ENCODE measurements around the gene GNPTG.

GNPTG gene

DNA sequence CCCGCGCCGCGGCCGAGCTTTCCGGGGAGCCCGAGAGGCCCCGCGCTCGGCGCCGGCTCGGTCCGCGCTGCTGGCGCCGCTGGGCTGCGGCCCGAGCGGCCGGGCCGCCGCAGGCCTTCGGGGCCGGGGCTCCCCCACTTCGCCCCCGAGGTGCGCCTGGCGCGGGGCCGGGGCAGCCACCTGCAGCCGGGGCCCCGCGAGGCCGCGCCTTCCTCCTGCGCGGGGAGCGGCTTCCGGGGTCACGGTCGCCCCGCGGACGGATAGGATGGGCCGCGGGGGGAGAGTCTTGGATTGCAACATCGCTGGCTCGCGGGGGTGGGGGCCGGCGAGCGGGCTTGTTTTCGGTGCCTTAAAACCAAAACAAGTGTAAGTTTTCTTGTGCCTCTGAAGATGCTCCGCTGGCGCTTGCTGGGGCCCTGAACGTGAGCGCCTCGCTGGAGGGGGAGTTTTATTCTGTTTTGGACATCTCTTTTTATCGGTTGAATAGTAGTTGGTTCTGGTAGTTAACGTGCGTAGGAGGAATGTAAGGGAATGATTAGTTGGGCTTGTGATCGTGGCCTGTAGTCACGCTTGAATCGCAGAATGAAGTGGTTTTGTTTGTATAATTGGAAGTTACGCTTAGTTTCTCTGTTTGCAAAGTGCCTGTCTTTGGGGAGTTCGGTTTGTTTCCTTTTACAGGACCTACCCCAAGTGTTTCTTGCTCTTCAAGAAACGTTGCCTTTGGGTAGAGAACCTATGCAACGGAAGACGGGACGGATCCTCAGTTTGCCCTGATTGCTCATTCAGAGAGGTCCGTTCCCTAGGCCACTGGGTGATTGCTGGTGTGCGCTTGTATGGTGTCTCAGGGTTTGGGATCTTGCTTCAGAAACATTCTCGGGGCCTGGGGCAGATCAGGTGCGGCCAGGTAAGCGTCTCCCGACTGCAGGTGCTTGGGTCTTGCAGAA is 41.6 kb upstream of the GNPTG start:
- no peak for DNase-seq (ENCODE audit: extremely low spot score)
- POLR2A ChIA-PET: no interaction called here
- no peak for TF ChIP-seq CTCF (IDR thresholded peaks at IDR 0.05; ENCODE audit: control extremely low read depth, extremely low read depth, low read depth, missing control alignments)
- CTCF ChIA-PET: interaction anchor here (1.0 kb wide), 1 partner anchor 9 kb away, joined by 3 read pairs; no protein-coding TSS in a partner anchor

DNA sequence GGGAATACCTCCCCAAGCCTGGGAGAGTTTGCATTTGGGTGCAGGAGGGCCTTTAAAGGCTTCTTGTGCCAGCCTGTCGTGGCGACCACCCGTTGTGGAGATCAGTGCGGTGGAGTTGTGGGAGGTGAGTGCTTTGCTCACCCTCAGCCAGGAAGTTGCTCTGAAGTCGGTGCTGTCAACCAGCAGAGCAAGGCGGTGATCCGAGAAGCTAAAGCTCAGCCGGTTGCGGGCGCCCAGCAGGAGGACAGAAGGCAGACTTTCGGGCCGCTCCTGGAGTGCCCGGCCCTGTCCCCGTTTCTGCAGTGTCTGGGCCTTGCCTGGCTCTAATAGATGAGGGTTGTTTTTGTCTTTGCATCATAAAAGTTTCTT is 40.9 kb upstream of the GNPTG start:
- DNase-seq (ENCODE audit: extremely low spot score): no peak
- POLR2A ChIA-PET: no interaction called here
- CTCF ChIA-PET: no interaction called here
- no peak for TF ChIP-seq CTCF (IDR thresholded peaks at IDR 0.05; ENCODE audit: control extremely low read depth, extremely low read depth, low read depth, missing control alignments)

DNA sequence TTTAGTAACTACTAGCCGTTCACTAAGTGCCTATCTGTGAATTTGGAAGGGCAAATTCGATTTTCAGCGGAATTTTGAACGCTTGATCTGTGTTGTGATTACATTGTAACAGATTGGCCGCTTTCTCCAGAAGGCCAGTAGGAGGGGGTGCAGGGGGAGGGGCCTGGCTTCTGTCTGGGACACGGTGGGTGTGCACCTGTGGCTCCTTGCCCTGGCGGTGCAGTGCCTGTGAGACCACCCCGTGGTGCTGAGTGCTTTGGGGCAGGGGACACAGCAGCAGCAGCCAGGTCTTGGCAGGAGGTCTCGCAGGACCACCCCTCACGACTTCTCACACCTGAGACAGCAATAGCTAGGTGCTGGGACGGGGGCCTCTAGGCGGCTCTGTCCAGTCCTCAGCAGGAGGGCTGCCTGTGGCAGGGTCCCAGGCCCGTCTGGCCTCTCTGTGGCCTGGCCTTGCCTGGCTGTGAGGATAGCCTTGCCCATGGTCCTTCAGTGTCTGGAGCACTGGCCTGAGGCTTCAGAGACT is 40.5 kb upstream of the GNPTG start:
- CTCF ChIA-PET: no interaction called here

DNA sequence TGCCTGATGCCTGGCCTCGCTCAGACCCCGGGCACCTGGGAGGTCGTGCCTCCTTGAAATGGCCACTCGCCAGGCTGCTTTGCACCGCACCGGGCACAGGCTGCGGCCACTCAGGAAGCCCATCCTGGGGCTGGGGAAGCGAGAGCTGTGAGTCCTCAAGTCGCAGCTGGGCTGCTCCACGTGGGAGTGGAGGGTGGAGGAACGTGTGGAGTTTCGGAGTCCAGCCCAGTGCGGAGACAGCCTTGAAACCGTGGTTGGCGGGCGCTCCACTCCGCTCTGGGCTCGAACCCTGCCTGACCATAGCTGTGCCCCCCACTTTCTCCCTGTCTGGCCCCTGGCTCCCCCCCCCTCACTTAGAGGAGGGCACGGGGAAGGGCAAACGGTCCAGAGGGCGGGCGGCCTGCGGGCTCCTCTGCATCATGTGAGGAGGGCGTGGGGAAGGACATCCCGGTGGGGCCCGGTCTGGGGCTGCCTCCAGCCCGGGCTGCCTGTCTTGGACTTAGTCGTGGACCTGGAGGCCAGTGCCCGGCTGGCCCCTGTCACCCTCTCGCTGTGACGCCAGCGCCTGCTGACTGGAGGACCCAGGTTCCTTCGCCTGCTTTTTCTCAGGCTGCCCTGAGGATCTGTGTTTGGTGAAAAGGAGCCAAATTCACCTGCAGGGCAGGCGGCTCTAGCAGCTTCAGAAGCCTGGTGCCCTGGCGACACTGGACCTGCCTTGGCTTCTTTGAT is 39.8 kb upstream of the GNPTG start:
- ChIA-PET POLR2A (interaction anchor here (0.5 kb wide), 1 partner anchor 60 kb away, joined by 3 read pairs; no protein-coding TSS in a partner anchor), CTCF (interaction anchor here (0.7 to 2.0 kb wide), 3 partner anchors 19 to 51 kb away, joined by 3 to 7 read pairs (median 3); no protein-coding TSS in a partner anchor)
- DNase-seq (ENCODE audit: extremely low spot score): no peak
- no peak for TF ChIP-seq CTCF (IDR thresholded peaks at IDR 0.05; ENCODE audit: control extremely low read depth, extremely low read depth, low read depth, missing control alignments)

More for the DNA sequence above, 40.5 kb upstream of the GNPTG start:
- POLR2A ChIA-PET: no interaction called here
- no peak for TF ChIP-seq CTCF (IDR thresholded peaks at IDR 0.05; ENCODE audit: control extremely low read depth, extremely low read depth, low read depth, missing control alignments)
- no peak for DNase-seq (ENCODE audit: extremely low spot score)

DNA sequence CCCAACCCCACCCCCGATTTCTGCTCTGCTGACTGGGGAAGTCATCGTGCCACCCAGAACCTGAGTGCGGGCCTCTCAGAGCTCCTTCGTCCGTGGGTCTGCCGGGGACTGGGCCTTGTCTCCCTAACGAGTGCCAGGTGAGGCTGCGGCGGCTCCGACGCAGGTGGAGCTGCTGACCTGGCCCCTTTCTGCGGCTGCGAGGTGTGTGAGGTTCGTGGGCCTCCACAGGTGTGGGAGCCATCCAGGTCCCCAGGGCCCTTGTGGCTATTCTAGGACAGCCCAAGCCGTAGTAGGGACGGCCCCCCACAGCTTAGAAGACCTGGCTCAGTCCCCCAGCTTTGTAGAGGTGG is 39.3 kb upstream of the GNPTG start:
- CTCF ChIA-PET: interaction anchor here (0.7 to 2.0 kb wide), 3 partner anchors 18 to 51 kb away, joined by 3 to 7 read pairs (median 3); no protein-coding TSS in a partner anchor
- no peak for DNase-seq (ENCODE audit: extremely low spot score)
- TF ChIP-seq CTCF (IDR thresholded peaks at IDR 0.05; ENCODE audit: control extremely low read depth, extremely low read depth, low read depth, missing control alignments): no peak
- POLR2A ChIA-PET: no interaction called here

DNA sequence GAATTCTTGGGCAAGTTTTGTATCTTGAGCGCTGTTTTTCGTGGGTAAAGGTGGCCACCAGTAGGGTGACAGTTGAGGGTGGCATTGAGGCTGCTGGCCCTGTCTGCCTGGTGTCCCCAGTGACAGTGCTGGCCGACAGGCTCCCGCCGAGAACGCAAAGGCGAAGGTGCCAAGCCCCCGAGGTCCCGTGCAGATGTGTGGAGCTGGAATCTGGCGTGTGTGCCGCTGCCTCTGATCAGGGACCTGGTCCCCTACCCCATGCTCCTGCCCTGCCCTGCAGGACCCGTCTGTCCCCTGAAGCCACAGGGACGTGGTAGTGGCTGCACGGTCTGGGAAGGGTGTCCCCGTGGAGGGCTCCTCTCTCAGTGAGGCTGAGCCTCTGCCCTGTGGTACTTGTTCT is 38.8 kb upstream of the GNPTG start:
- CTCF ChIA-PET: interaction anchor here (0.7 to 2.0 kb wide), 3 partner anchors 18 to 50 kb away, joined by 3 to 7 read pairs (median 3); no protein-coding TSS in a partner anchor

More for the DNA sequence above, 38.8 kb upstream of the GNPTG start:
- no peak for TF ChIP-seq CTCF (IDR thresholded peaks at IDR 0.05; ENCODE audit: control extremely low read depth, extremely low read depth, low read depth, missing control alignments)
- no peak for DNase-seq (ENCODE audit: extremely low spot score)
- POLR2A ChIA-PET: no interaction called here
